K562 (cell line): ENCODE data around the gene RPL7A. TPM values are rescaled to one million over a fixed set of nuclear protein-coding genes. Genes with fewer than 3 reads are reported as not detected.

Experiments
- ARHGAP35 ChIP-seq: fragments of 450-650 bp; IDR thresholded peaks from 2 replicates; pipeline ENCODE4 v1.6.1; 2018; ENCODE audit not compliant: partially characterized antibody
- BCOR ChIP-seq: fragments of 450-650 bp; IDR thresholded peaks from 2 replicates; pipeline ENCODE4 v1.6.1; 2016
- BDP1 ChIP-seq: IDR thresholded peaks from 3 replicates; pipeline ENCODE4 v1.6.1; 2011; ENCODE audit not compliant: insufficient read length, insufficient read depth
- CHCHD3 ChIP-seq: fragments of 250-450 bp; sonication (Bioruptor Pico); IDR thresholded peaks from 2 replicates; pipeline ENCODE4 v2.1.2; 2022; ENCODE audit warnings: mild to moderate bottlenecking
- CHD2 ChIP-seq: IDR thresholded peaks from 2 replicates; pipeline ENCODE4 v1.6.1; 2011; ENCODE audit warnings: low read depth, low read length
- GABPA ChIP-seq: fragments of 200-800 bp; sonication (Bioruptor generic); conservative IDR thresholded peaks from 2 replicates; pipeline ENCODE4 v1.6.1; 2016; ENCODE audit warnings: low read depth, missing genetic modification characterization, missing compliant biosample characterization
- KDM5B ChIP-seq: fragments of 200-600 bp; sonication (generic); IDR thresholded peaks from 2 replicates; pipeline ENCODE4 v1.6.1; 2012; ENCODE audit warnings: low read depth, mild to moderate bottlenecking, moderate library complexity, low read length, control low read depth, inconsistent platforms; ENCODE audit not compliant: insufficient replicate concordance
- MAFF ChIP-seq: IDR thresholded peaks from 2 replicates; pipeline ENCODE4 v1.6.1; 2012; ENCODE audit warnings: low read length, improper control_type of control experiment
- NCOA4 ChIP-seq: fragments of 450-650 bp; IDR thresholded peaks from 2 replicates; pipeline ENCODE4 v1.6.1; 2018; ENCODE audit warnings: mild to moderate bottlenecking; ENCODE audit not compliant: partially characterized antibody
- PCBP1 ChIP-seq: fragments of 200-400 bp; formaldehyde crosslinking; IDR thresholded peaks from 2 replicates; pipeline ENCODE4 v1.6.1; 2018; ENCODE audit warnings: mild to moderate bottlenecking, low read depth, low read length; ENCODE audit not compliant: poor library complexity, severe bottlenecking
- PTRF ChIP-seq: fragments of 450-650 bp; IDR thresholded peaks from 2 replicates; pipeline ENCODE4 v1.6.1; 2016; ENCODE audit warnings: mild to moderate bottlenecking, missing genetic modification characterization, missing compliant biosample characterization
- RBBP5 ChIP-seq: fragments of 200-600 bp; sonication (generic); IDR thresholded peaks from 2 replicates; pipeline ENCODE4 v1.6.1; 2012; ENCODE audit warnings: borderline replicate concordance, mild to moderate bottlenecking, low read length, control low read depth, inconsistent platforms; ENCODE audit not compliant: insufficient read depth, poor library complexity, severe bottlenecking
- SIX5 ChIP-seq, 2 experiments: IDR thresholded peaks; 2 replicates each; pipeline ENCODE4 v1.6.1; 2011; ENCODE audit warnings: low read length in 2 of 2, borderline replicate concordance in 1 of 2, low read depth in 1 of 2, mild to moderate bottlenecking in 1 of 2, moderate library complexity in 1 of 2; ENCODE audit not compliant: insufficient read depth in 1 of 2
- SP2 ChIP-seq: IDR thresholded peaks from 2 replicates; pipeline ENCODE4 v1.6.1; 2011; ENCODE audit warnings: mild to moderate bottlenecking, low read depth, low read length, moderate library complexity; ENCODE audit not compliant: poor library complexity, severe bottlenecking; ENCODE audit errors: extremely low read depth
- XRCC4 ChIP-seq: IDR thresholded peaks from one replicate; pipeline ENCODE4 v1.6.1; 2011; ENCODE audit not compliant: insufficient read depth, insufficient read length; ENCODE audit errors: extremely low read depth
- ZNF143 ChIP-seq: sonication (generic); formaldehyde crosslinking; IDR thresholded peaks from 2 replicates; pipeline ENCODE4 v1.9.0; 2022; ENCODE audit warnings: mild to moderate bottlenecking, missing genetic modification reagents
- ZNF77 ChIP-seq: fragments of 250-450 bp; sonication (Bioruptor Pico); IDR thresholded peaks from 2 replicates; pipeline ENCODE4 v1.5.0; 2020
- polyA plus RNA-seq, 8 experiments: library from polyadenylated mRNA; depleted of rRNA in 4 of 8; stranded (reverse) in 5 of 8; unstranded in 3 of 8; fragments of >200 nt; fragmentation: Nextera tagmentation in 2 of 8; fragmentation: Illumina TruSeq in 1 of 8; extraction: Ambion mirVana in 2 of 8; extraction: Trizol in 1 of 8; gene quantifications; 2 replicates each; pipeline versions ENCODE4 v1.2.1 to v1.2.3, GENCODE V29; 2011 to 2014; ENCODE audit warnings: inconsistent platforms in 1 of 8, missing spikeins in 1 of 8
- total RNA-seq, 7 experiments: library from RNA; depleted of rRNA in 6 of 7; stranded (reverse); fragments of >200 nt in 6 of 7; fragmentation: Illumina TruSeq in 2 of 7; extraction: Trizol in 2 of 7; gene quantifications; 2 replicates each; pipeline versions ENCODE4 v1.2.1 to v1.2.3, GENCODE V29; 2011 to 2021; ENCODE audit warnings: low replicate concordance in 1 of 7
- TF ChIP-seq, protein P1 (sequence below): sonication (generic); formaldehyde crosslinking; IDR thresholded peaks from 2 replicates; pipeline ENCODE4 v1.8.0; 2022; ENCODE audit warnings: mild to moderate bottlenecking, missing genetic modification reagents
- TF ChIP-seq, protein P2 (sequence below): fragments of 250-450 bp; sonication (Bioruptor Pico); IDR thresholded peaks from 2 replicates; pipeline ENCODE4 v1.5.0; 2022; ENCODE audit warnings: mild to moderate bottlenecking
- TF ChIP-seq, protein P3 (sequence below): sonication (generic); formaldehyde crosslinking; IDR thresholded peaks from 2 replicates; pipeline ENCODE4 v1.8.0; 2022; ENCODE audit warnings: mild to moderate bottlenecking, low read depth, missing genetic modification reagents

The RPL7A gene
- total and polyA plus RNA-seq, 9 of the 15 experiments (the other 6 are each of a cell fraction or from before 2014, with no cell fraction given), result 1,935 to 3,760 (median 2,652) TPM

DNA sequence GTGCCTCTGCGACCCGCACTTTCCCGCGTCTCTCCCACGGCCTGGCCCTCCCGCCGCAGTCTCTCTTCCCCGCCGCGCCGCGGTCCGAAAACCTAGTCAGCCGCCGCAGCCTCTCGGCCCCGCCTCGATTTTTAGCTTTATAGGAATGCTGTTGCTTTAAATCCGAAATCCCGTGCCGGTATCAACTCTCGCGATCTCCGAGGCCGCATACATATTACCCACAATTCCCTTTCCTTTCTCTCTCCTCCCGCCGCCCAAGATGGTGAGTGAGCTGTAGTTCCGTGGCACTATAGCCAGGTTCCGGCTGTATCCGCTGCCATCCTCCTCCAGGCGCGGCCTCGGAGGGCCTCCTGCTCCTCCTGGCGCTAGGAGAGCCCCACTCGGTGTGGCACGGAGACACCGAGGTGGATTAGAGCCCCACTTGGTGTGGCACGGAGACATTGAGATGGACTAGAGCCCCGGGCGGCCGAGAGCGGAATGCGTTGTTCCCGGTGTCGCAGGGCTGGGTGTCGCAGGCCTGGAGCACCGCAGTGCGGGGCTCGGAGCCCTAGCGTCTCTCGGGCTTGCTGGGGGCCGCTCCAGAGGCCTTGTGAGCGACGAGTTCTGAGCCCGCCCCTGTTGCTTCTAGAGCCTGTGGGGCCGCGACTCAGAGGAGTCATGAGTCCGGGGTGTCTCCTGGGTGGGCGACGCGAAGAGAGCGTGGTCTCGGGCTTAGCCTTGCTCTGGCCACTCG lies at the start of gene RPL7A, which contains the start of gene MED22 (continued):
- TF ChIP-seq, protein P1, sequence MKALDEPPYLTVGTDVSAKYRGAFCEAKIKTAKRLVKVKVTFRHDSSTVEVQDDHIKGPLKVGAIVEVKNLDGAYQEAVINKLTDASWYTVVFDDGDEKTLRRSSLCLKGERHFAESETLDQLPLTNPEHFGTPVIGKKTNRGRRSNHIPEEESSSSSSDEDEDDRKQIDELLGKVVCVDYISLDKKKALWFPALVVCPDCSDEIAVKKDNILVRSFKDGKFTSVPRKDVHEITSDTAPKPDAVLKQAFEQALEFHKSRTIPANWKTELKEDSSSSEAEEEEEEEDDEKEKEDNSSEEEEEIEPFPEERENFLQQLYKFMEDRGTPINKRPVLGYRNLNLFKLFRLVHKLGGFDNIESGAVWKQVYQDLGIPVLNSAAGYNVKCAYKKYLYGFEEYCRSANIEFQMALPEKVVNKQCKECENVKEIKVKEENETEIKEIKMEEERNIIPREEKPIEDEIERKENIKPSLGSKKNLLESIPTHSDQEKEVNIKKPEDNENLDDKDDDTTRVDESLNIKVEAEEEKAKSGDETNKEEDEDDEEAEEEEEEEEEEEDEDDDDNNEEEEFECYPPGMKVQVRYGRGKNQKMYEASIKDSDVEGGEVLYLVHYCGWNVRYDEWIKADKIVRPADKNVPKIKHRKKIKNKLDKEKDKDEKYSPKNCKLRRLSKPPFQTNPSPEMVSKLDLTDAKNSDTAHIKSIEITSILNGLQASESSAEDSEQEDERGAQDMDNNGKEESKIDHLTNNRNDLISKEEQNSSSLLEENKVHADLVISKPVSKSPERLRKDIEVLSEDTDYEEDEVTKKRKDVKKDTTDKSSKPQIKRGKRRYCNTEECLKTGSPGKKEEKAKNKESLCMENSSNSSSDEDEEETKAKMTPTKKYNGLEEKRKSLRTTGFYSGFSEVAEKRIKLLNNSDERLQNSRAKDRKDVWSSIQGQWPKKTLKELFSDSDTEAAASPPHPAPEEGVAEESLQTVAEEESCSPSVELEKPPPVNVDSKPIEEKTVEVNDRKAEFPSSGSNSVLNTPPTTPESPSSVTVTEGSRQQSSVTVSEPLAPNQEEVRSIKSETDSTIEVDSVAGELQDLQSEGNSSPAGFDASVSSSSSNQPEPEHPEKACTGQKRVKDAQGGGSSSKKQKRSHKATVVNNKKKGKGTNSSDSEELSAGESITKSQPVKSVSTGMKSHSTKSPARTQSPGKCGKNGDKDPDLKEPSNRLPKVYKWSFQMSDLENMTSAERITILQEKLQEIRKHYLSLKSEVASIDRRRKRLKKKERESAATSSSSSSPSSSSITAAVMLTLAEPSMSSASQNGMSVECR (CRISPR knock-in tag), result peak; percentile 86
- TF ChIP-seq ZNF77 (CRISPR knock-in tag) (no peak), XRCC4 (no peak), GABPA (tag) (0 out of 2 replicates have a peak, but pooled peaks have one; percentile 25), ZNF143 (peak; percentile 84), CHCHD3 (no peak), BCOR (peak; percentile 48; the same call in 1 of the 2 replicates), MAFF (peak; percentile 69; the same call in 1 of the 2 replicates), SIX5 (IDR thresholded peaks at IDR 0.05; ENCODE audit: borderline replicate concordance in 1 of 2, insufficient read depth in 1 of 2, low read depth in 1 of 2, low read length in 2 of 2) (0 out of 4 replicates have a peak, but pooled peaks of 1 of the 2 experiments have one; percentile 11), KDM5B (peak; percentile 99), CHD2 (peak; percentile 98), ARHGAP35 (peak; percentile 93), BDP1 (no peak), PTRF (no peak), SP2 (no peak), RBBP5 (peak; percentile 99), NCOA4 (no peak), PCBP1 (no peak)
- TF ChIP-seq, protein P2, sequence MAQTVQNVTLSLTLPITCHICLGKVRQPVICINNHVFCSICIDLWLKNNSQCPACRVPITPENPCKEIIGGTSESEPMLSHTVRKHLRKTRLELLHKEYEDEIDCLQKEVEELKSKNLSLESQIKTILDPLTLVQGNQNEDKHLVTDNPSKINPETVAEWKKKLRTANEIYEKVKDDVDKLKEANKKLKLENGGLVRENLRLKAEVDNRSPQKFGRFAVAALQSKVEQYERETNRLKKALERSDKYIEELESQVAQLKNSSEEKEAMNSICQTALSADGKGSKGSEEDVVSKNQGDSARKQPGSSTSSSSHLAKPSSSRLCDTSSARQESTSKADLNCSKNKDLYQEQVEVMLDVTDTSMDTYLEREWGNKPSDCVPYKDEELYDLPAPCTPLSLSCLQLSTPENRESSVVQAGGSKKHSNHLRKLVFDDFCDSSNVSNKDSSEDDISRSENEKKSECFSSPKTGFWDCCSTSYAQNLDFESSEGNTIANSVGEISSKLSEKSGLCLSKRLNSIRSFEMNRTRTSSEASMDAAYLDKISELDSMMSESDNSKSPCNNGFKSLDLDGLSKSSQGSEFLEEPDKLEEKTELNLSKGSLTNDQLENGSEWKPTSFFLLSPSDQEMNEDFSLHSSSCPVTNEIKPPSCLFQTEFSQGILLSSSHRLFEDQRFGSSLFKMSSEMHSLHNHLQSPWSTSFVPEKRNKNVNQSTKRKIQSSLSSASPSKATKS (CRISPR knock-in tag), result no peak
- TF ChIP-seq, protein P3, sequence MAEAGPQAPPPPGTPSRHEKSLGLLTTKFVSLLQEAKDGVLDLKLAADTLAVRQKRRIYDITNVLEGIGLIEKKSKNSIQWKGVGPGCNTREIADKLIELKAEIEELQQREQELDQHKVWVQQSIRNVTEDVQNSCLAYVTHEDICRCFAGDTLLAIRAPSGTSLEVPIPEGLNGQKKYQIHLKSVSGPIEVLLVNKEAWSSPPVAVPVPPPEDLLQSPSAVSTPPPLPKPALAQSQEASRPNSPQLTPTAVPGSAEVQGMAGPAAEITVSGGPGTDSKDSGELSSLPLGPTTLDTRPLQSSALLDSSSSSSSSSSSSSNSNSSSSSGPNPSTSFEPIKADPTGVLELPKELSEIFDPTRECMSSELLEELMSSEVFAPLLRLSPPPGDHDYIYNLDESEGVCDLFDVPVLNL (CRISPR knock-in tag), result no peak
